BLaER1 (cell line): ENCODE data around the gene KRT79.
"Not testable (repeated sequence)": the region's sequence is repeated elsewhere in the genome, so short reads cannot be mapped to it uniquely, and the experiment has no call there.

Experiments
- H3K27ac ChIP-seq: shearing (Covaris generic); formaldehyde crosslinking; 2 replicates; pipeline ENCODE4 v1.8.1; 2022
- H3K27me3 ChIP-seq: shearing (Covaris generic); formaldehyde crosslinking; 2 replicates; pipeline ENCODE4 v1.8.1; 2022
- H3K36me3 ChIP-seq: shearing (Covaris generic); formaldehyde crosslinking; 2 replicates; pipeline ENCODE4 v1.8.1; 2022
- H3K4me1 ChIP-seq: shearing (Covaris generic); formaldehyde crosslinking; 2 replicates; pipeline ENCODE4 v1.8.1; 2022
- H3K4me2 ChIP-seq: shearing (Covaris generic); formaldehyde crosslinking; 2 replicates; pipeline ENCODE4 v1.8.1; 2022
- H3K4me3 ChIP-seq: shearing (Covaris generic); formaldehyde crosslinking; 2 replicates; pipeline ENCODE4 v1.8.1; 2022
- H3K9ac ChIP-seq: shearing (Covaris generic); formaldehyde crosslinking; 2 replicates; pipeline ENCODE4 v1.8.1; 2022
- H3K9me3 ChIP-seq: shearing (Covaris generic); formaldehyde crosslinking; 2 replicates; pipeline ENCODE4 v1.8.1; 2022
- H4K20me1 ChIP-seq: shearing (Covaris generic); formaldehyde crosslinking; 2 replicates; pipeline ENCODE4 v1.8.1; 2022
- Cebpa-rat ChIP-seq: shearing (Covaris generic); IDR thresholded peaks from 2 replicates; pipeline ENCODE4 v1.8.1; 2022

The KRT79 gene

GRCh38 chr12:52860102-52860823 lies 26.2 kb upstream of the KRT79 start:
- Histone ChIP-seq H3K27me3 (no peaks in the 10 kb centered on the region), H3K4me2 (no peak overlapping the region)
- TF ChIP-seq Cebpa-rat = no peak

GRCh38 chr12:52857500-52857899 lies 23.4 kb upstream of the KRT79 start:
- Histone ChIP-seq H3K27ac (no peak overlapping the region), H3K9me3 (no peaks in the 10 kb centered on the region), H3K27me3 (no peaks in the 10 kb centered on the region), H4K20me1 (no peaks in the 10 kb centered on the region), H3K9ac (no peak overlapping the region), H3K4me2 (no peak overlapping the region), H3K4me3 (no peak overlapping the region), H3K36me3 (no peaks in the 10 kb centered on the region), H3K4me1 (no peaks in the 10 kb centered on the region)
- no peak for TF ChIP-seq Cebpa-rat

More at GRCh38 chr12:52860102-52860823, 26.2 kb upstream of the KRT79 start:
- Histone ChIP-seq H3K27ac (no peak overlapping the region), H4K20me1 (no peaks in the 10 kb centered on the region), H3K9me3 (no peaks in the 10 kb centered on the region), H3K4me3 (no peak overlapping the region), H3K36me3 (no peaks in the 10 kb centered on the region), H3K4me1 (no peaks in the 10 kb centered on the region), H3K9ac (no peak overlapping the region)

GRCh38 chr12:52856787-52857186 lies 22.7 kb upstream of the KRT79 start:
- Histone ChIP-seq H3K27me3 (no peaks in the 10 kb centered on the region), H3K9ac (no peak overlapping the region), H3K36me3 (no peaks in the 10 kb centered on the region), H3K4me1 (no peaks in the 10 kb centered on the region), H4K20me1 (no peaks in the 10 kb centered on the region), H3K9me3 (no peaks in the 10 kb centered on the region), H3K4me3 (no peak overlapping the region), H3K4me2 (no peak overlapping the region), H3K27ac (no peak overlapping the region)
- TF ChIP-seq Cebpa-rat = no peak

GRCh38 chr12:52856077-52856476 lies 22.0 kb upstream of the KRT79 start:
- H3K9me3 ChIP-seq, H3K27ac ChIP-seq, H3K27me3 ChIP-seq, H3K4me2 ChIP-seq, H3K4me3 ChIP-seq, H4K20me1 ChIP-seq, H3K9ac ChIP-seq, H3K4me1 ChIP-seq, H3K36me3 ChIP-seq: not testable (repeated sequence)

GRCh38 chr12:52851787-52852186 lies 17.7 kb upstream of the KRT79 start:
- peaks cover 15% of the 10 kb centered on the region for H3K4me1 ChIP-seq
- H3K27me3 ChIP-seq = no peaks in the 10 kb centered on the region
- H3K36me3 ChIP-seq = no peaks in the 10 kb centered on the region
- TF ChIP-seq Cebpa-rat = no peak
- H3K4me2 ChIP-seq = no peak overlapping the region
- H3K27ac ChIP-seq = no peak overlapping the region
- H3K9me3 ChIP-seq = no peaks in the 10 kb centered on the region
- H4K20me1 ChIP-seq = no peaks in the 10 kb centered on the region
- H3K4me3 ChIP-seq = no peak overlapping the region
- H3K9ac ChIP-seq = no peak overlapping the region

- Histone ChIP-seq H3K36me3 (no peaks in the 10 kb centered on the region), H3K9ac (no peak overlapping the region), H3K27ac (no peak overlapping the region), H3K4me2 (peak overlapping the region; percentile 66), H3K4me3 (no peak overlapping the region), H3K27me3 (no peaks in the 10 kb centered on the region), H3K9me3 (no peaks in the 10 kb centered on the region), H3K4me1 (peaks cover 15% of the 10 kb centered on the region), H4K20me1 (no peaks in the 10 kb centered on the region)
- TF ChIP-seq Cebpa-rat = no peak
Observed at GRCh38 chr12:52850681-52851080, 16.6 kb upstream of the KRT79 start.

GRCh38 chr12:52849511-52849910 lies 15.4 kb upstream of the KRT79 start:
- Histone ChIP-seq H3K36me3 (no peaks in the 10 kb centered on the region), H4K20me1 (no peaks in the 10 kb centered on the region), H3K4me1 (peaks cover 15% of the 10 kb centered on the region), H3K4me3 (no peak overlapping the region), H3K27me3 (no peaks in the 10 kb centered on the region), H3K27ac (no peak overlapping the region), H3K9me3 (no peaks in the 10 kb centered on the region), H3K4me2 (no peak overlapping the region), H3K9ac (no peak overlapping the region)
- TF ChIP-seq Cebpa-rat = no peak

GRCh38 chr12:52848661-52849255 lies 14.6 kb upstream of the KRT79 start, which contains the start of gene KRT78:
KRT78 (minus strand) TSS chr12:52848994; CDS start chr12:52848930, 64 bp downstream.
- Histone ChIP-seq H4K20me1 (no peaks in the 10 kb centered on the region), H3K27me3 (no peaks in the 10 kb centered on the region), H3K4me2 (no peak within 1 kb of the TSS), H3K27ac (no peak within 1 kb of the TSS), H3K9me3 (no peaks in the 10 kb centered on the region), H3K9ac (no peak within 1 kb of the TSS), H3K36me3 (no peaks in the 10 kb centered on the region), H3K4me1 (peaks cover 15% of the 10 kb centered on the region), H3K4me3 (no peak within 1 kb of the TSS)
- TF ChIP-seq Cebpa-rat = no peak

GRCh38 chr12:52847335-52848102 lies 13.4 kb upstream of the KRT79 start:
- Histone ChIP-seq H3K9me3 (no peaks in the 10 kb centered on the region), H3K36me3 (no peaks in the 10 kb centered on the region), H3K4me1 (peaks cover 15% of the 10 kb centered on the region), H3K27ac (no peak overlapping the region), H3K4me3 (no peak overlapping the region), H4K20me1 (no peaks in the 10 kb centered on the region), H3K4me2 (no peak overlapping the region), H3K27me3 (no peaks in the 10 kb centered on the region), H3K9ac (no peak overlapping the region)
- TF ChIP-seq Cebpa-rat = no peak

- H3K4me1 ChIP-seq = peaks cover 21% of the 10 kb centered on the region
- no peaks in the 10 kb centered on the region for H3K36me3 ChIP-seq
- H3K4me2 ChIP-seq = no peak overlapping the region
- H3K27ac ChIP-seq = no peak overlapping the region
- no peaks in the 10 kb centered on the region for H3K9me3 ChIP-seq
- no peak overlapping the region for H3K9ac ChIP-seq
- TF ChIP-seq Cebpa-rat = no peak
- no peaks in the 10 kb centered on the region for H3K27me3 ChIP-seq
- no peaks in the 10 kb centered on the region for H4K20me1 ChIP-seq
- H3K4me3 ChIP-seq = no peak overlapping the region
Observed at GRCh38 chr12:52846356-52846970, 12.4 kb upstream of the KRT79 start.
